ENCODE results near the gene FAM24A.
"Not testable (repeated sequence)": the region's sequence is repeated elsewhere in the genome, so short reads cannot be mapped to it uniquely, and the experiment has no call there.

The FAM24A gene, protein sequence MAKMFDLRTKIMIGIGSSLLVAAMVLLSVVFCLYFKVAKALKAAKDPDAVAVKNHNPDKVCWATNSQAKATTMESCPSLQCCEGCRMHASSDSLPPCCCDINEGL

DNA sequence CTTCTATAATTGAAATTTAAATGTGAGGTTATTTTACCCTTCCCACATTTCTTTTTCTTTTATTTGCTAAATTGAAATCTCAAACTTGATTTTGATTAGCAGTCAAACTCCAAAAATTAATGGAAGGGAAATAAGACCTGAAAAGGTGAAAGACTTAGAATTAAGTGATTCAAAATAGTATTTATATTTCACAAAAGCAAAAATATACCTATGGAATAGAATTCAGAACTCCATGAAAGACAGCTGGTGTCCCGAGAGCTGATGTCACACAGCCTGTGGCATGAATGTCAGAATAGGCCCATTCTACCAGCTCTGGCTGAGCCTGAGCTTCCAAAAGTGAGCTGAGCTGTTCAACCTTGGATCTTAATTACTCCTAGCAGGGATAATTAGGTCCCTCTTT lies at the start of gene FAM24A:
TSS of gene FAM24A (plus strand) at position 301 of the 400 bp plus-strand sequence. CDS start 1,025 bp downstream, outside the sequence.
- POLR2A ChIA-PET: no interaction called here
- no peak for DNase-seq (ENCODE audit: extremely low spot score)
- TF ChIP-seq, protein P1, sequence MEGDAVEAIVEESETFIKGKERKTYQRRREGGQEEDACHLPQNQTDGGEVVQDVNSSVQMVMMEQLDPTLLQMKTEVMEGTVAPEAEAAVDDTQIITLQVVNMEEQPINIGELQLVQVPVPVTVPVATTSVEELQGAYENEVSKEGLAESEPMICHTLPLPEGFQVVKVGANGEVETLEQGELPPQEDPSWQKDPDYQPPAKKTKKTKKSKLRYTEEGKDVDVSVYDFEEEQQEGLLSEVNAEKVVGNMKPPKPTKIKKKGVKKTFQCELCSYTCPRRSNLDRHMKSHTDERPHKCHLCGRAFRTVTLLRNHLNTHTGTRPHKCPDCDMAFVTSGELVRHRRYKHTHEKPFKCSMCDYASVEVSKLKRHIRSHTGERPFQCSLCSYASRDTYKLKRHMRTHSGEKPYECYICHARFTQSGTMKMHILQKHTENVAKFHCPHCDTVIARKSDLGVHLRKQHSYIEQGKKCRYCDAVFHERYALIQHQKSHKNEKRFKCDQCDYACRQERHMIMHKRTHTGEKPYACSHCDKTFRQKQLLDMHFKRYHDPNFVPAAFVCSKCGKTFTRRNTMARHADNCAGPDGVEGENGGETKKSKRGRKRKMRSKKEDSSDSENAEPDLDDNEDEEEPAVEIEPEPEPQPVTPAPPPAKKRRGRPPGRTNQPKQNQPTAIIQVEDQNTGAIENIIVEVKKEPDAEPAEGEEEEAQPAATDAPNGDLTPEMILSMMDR (IDR thresholded peaks at IDR 0.05; ENCODE audit: control extremely low read depth, extremely low read depth, low read depth, missing control alignments): no peak
- CTCF ChIA-PET: no interaction called here

DNA sequence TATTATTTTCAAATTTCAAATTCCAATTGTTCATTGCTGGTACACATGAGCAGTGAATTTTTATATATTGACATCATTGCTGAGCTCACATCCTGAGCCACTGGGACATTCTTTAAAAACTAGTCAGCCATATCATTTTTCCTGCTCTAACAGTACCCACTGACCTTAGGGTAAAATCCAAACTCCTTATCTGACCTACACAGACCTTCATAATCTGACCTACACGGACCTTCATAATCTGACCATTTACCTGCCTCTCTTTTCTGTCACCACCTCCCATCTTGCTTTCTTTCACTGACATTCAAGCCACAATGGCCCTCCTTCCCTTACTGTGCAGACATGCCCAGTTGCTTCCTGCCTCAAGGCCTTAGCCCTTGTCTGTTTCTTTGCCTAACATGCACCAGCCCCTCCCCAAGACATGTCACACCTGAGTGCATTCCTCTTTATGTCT lies 48.7 kb upstream of the FAM24A start:
- TF ChIP-seq, protein P1 (IDR thresholded peaks at IDR 0.05; ENCODE audit: control extremely low read depth, extremely low read depth, low read depth, missing control alignments): no peak
- POLR2A ChIA-PET: no interaction called here
- CTCF ChIA-PET: no interaction called here
- no peak for DNase-seq (ENCODE audit: extremely low spot score)

DNA sequence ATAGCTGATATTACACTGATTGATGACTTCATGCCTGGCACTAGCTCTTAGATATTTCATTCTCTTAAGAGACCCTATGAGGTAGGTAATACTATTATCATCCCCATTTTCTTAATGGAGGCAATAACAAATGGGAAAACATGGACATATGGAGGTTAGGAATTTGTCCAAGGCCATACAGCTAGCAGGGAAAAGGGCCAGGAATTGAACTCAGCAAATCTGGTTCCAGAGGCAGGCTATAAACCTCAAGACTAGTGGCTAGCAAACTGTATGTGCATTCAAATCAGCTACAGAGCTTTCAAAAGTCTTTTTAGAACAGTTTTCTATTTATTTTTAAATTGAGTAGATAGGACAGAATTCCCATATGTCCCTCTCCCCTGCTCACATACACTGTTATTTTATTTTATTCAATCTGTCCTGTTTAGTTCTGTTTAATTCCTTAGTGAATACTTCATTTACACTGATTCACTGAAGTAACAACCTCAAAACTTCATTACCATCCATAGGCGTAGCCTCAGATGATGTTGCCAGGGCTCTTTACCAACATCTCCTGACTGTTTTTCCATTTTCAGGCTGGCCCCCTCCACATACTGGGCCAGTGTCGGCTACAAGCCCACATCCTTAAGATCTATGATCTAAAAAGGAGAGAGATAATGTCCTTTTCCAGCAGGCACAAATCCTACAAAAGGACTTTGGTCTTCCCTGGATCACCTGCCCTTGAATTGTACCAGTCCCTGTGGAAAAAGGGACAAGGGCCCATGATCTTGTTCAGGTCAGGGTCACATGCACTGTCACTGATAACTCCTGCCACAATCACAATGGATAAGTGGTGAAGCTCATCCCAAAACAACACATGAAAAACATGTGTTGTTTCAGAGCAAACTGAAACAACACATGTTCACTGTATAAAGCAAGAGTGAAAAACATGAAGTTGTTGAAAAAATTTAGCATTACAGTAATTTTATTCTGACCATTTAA lies 46.9 kb upstream of the FAM24A start:
- CTCF ChIA-PET: interaction anchor here (0.8 to 1.1 kb wide), 3 partner anchors 10 to 26 kb away, joined by 3 to 13 read pairs (median 5); no protein-coding TSS in a partner anchor
- POLR2A ChIA-PET: no interaction called here
- TF ChIP-seq, protein P1 (IDR thresholded peaks at IDR 0.05; ENCODE audit: control extremely low read depth, extremely low read depth, low read depth, missing control alignments): no peak
- DNase-seq (ENCODE audit: extremely low spot score): no peak

DNA sequence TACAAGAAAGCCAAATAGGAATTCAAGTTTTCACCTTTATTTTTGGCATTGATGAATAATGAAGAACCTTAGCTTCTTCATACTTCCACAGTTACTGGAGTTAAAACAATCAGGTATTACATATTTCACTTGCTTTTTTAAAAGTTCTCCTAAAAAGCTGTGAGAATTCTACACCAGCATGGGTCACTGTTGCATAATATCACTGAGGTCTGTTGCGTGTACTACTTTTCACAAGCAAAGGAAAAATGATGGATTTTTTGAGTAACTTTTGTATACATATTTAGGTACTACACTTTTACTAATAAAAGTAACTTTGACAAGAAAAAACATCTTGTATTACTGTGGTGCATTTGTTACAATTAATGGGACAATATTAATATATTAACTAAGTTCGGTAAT lies 46.2 kb upstream of the FAM24A start:
- CTCF ChIA-PET: no interaction called here

DNA sequence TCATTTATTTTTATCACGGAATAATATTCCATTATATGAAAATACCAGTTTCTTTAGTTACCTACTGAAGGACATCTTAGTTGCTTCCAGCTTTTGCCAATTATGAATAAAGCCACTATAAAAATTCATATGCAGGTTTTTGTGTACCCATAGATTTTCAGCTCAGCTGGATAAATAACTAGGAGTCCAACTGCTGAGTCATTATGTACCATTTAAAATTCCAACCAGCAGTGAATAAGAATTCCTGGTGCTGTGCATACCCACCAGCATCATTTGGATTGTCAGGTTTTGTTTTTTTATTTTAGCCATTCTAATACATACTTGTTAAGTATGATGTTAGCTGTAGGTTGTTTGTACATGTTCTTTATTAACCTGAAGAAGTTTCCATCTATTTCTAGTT lies 45.5 kb upstream of the FAM24A start:
- ChIA-PET CTCF (no interaction called here), POLR2A (no interaction called here)
- TF ChIP-seq, protein P1 (IDR thresholded peaks at IDR 0.05; ENCODE audit: control extremely low read depth, extremely low read depth, low read depth, missing control alignments): no peak
- no peak for DNase-seq (ENCODE audit: extremely low spot score)

More for the DNA sequence above, 46.2 kb upstream of the FAM24A start:
- DNase-seq (ENCODE audit: extremely low spot score): no peak
- POLR2A ChIA-PET: no interaction called here
- TF ChIP-seq, protein P1 (IDR thresholded peaks at IDR 0.05; ENCODE audit: control extremely low read depth, extremely low read depth, low read depth, missing control alignments): no peak

DNA sequence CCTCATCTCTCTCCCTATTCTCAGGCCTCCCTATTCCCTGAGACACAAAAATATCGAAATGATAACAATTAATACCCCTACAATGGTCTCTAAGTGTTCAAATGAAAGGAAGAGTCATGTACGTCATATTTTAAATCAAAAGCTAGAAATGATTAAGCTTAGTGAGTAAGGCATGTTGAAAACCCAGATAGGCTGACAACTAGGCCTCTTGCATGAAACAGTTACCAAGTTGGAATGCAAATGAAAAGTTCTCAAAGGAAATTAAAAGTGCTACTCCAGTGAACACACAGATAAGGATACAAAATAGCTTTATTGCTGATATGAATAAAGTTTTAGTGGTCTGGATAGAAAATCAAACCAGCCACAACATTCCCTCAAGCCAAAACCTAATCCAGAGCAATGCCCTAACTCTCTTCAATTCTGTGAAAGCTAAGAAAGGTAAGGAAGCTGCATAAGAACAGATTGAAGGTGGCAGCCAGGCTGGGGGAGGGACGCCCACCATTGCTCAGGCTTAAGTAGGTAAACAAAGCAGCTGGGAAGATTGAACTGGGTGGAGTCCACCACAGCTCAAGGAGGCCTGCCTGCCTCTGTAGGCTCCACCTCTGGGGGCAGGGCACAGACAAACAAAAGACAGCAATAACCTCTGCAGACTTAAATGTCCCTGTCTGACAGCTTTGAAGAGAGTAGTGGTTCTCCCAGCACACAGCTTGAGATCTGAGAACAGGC lies 43.5 kb upstream of the FAM24A start:
- DNase-seq (ENCODE audit: extremely low spot score); POLR2A ChIA-PET: not testable (repeated sequence)
- CTCF ChIA-PET: interaction anchor here (0.8 to 1.5 kb wide), 2 partner anchors 9 to 11 kb away, joined by 4 to 5 read pairs; no protein-coding TSS in a partner anchor

DNA sequence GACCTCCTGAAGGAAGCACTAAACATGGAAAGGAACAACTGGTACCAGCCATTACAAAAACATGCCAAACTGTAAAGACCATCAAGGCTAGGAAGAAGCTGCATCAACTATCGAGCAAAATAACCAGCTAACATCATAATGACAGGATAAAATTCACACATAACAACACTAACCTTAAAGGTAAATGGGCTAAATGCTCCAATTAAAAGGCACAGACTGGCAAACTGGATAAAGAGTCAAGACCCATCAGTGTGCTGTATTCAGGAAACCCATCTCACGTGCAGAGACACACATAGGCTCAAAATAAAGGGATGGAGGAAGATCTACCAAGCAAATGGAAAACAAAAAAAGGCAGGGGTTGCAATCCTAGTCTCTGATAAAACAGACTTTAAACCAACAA lies 41.6 kb upstream of the FAM24A start:
- DNase-seq (ENCODE audit: extremely low spot score); CTCF ChIA-PET; POLR2A ChIA-PET: not testable (repeated sequence)

DNA sequence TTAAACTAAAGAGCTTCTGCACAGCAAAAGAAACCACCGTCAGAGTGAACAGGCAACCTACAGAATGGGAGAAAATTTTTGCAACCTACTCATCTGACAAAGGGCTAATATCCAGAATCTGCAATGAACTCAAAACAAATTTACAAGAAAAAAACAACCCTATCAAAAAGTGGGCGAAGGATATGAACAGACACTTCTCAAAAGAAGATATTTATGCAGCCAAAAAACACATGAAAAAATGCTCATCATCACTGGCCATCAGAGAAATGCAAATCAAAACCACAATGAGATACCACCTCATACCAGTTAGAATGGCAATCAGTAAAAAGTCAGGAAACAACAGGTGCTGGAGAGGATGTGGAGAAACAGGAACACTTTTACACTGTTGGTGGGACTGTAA lies 38.5 kb upstream of the FAM24A start:
- DNase-seq (ENCODE audit: extremely low spot score); CTCF ChIA-PET; POLR2A ChIA-PET: not testable (repeated sequence)

All from GM10248 (cell line).